AG09319 (cell line): ENCODE results near the gene RNF39.

Experiments
- DNase-seq: peaks from one replicate; pipeline ENCODE4 v3.0.0-alpha.2; 2010; ENCODE audit warnings: low read depth; ENCODE audit errors: extremely low read depth
- CTCF ChIP-seq: IDR thresholded peaks from 2 replicates; pipeline ENCODE4 v1.5.1; 2011; ENCODE audit warnings: low read depth, mild to moderate bottlenecking, inconsistent platforms, low read length, moderate library complexity

RNF39 gene

GRCh38 chr6:30053682-30054081 is 21.9 kb downstream of the RNF39 start:
- no peak for DNase-seq
- TF ChIP-seq CTCF, result no peak

GRCh38 chr6:30047220-30047619 is 28.3 kb downstream of the RNF39 start:
- no peak for TF ChIP-seq CTCF
- no peak for DNase-seq

GRCh38 chr6:30044630-30045029 is 30.9 kb downstream of the RNF39 start:
- TF ChIP-seq CTCF, result no peak
- no peak for DNase-seq

- DNase-seq, result no peak
- TF ChIP-seq CTCF, result no peak
Measured at GRCh38 chr6:30043744-30044143, 31.8 kb downstream of the RNF39 start.

- TF ChIP-seq CTCF, result no peak
Measured at GRCh38 chr6:30042914-30043313, 32.7 kb downstream of the RNF39 start.

GRCh38 chr6:30042476-30042875 is 33.1 kb downstream of the RNF39 start:
- TF ChIP-seq CTCF, result no peak
- DNase-seq, result no peak

More at GRCh38 chr6:30042914-30043313, 32.7 kb downstream of the RNF39 start:
- DNase-seq, result no peak

- TF ChIP-seq CTCF, result no peak
- DNase-seq, result no peak
Measured at GRCh38 chr6:30041821-30042220, 33.7 kb downstream of the RNF39 start.
